ENCODE measurements around the gene CLIC3. TPM values are rescaled to one million over a fixed set of nuclear protein-coding genes. Genes with fewer than 3 reads are reported as not detected.

CLIC3 gene
- total and polyA plus RNA-seq, 2 donors from 2014 or later, result 2.1 to 4.0 TPM

GRCh38 chr9:136980669-136981478 lies 15.5 kb downstream of the CLIC3 start:
- FAIRE-seq (no peak), DNase-seq (no peak)
- Histone ChIP-seq H3K27me3 (ENCODE audit: control insufficient read depth, insufficient read depth, low read length) (peaks cover 5% of the 10 kb centered on the region), H3K27ac (ENCODE audit: low read depth in 2 of 2, low read length in 2 of 2) (peak overlapping the region in 1 of 2 donors; percentile 78), H3K9me3 (ENCODE audit: control insufficient read depth in 2 of 3, insufficient read depth in 1 of 3, low read length in 3 of 3) (no peaks in the 10 kb centered on the region), H3K36me3 (ENCODE audit: control insufficient read depth in 2 of 3, insufficient read depth in 3 of 3, low read length in 3 of 3) (peaks cover 0 to 3% (median 0%) of the 10 kb centered on the region in 3 donors), H3K9ac (ENCODE audit: low read length in 3 of 3) (no peak overlapping the region), H3K4me3 (ENCODE audit: low read length in 3 of 3) (no peak overlapping the region), H3K4me1 (ENCODE audit: control insufficient read depth in 2 of 3, insufficient read depth in 2 of 3, low read depth in 1 of 3, low read length in 3 of 3) (peaks cover 0 to 6% (median 0%) of the 10 kb centered on the region in 3 donors)
- TF ChIP-seq CTCF (IDR thresholded peaks at IDR 0.05; ENCODE audit: borderline replicate concordance, extremely low read depth, insufficient read depth), result no peak
- intact Hi-C loops (cut with DNase I), result no loop called here

DNA sequence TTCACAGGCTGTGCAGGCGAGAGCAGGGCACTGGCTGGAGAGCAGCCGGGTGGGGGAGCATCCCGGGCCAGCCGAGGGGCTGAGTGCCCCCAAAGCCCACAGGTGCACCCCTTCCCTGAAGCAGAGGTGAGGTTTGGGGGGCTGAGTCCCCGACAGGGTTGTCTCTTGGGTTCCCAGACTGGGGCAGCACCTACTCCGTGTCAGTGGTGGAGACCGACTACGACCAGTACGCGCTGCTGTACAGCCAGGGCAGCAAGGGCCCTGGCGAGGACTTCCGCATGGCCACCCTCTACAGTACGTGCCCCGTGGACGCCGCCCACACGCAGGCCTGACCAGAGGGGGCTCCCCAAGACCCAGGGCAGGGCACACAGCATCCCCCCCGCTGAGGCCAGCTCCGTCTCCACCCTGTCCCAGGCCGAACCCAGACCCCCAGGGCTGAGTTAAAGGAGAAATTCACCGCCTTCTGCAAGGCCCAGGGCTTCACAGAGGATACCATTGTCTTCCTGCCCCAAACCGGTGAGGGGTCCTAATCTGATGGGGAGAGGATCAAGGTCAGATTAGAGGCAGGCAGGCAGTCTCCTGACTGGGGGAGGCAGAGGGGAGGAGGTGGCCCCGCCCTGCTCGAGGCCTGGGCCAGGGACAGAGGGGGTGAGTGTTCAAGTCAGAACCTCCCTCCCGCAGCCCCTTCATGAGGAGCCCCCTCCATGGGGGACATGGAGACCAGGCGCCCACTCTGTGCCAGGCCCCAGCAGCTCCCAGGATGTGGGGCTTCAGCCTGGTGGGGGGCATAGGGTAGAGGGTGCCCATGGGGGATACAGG lies 16.4 kb downstream of the CLIC3 start:
- intact Hi-C loops (cut with DNase I), result no loop called here
- H3K4me3 ChIP-seq (ENCODE audit: low read length in 3 of 3), result no peak overlapping the region
- no peak overlapping the region for H3K27ac ChIP-seq (ENCODE audit: low read depth in 2 of 2, low read length in 2 of 2)
- peaks cover 5% of the 10 kb centered on the region for H3K27me3 ChIP-seq (ENCODE audit: control insufficient read depth, insufficient read depth, low read length)
- H3K36me3 ChIP-seq (ENCODE audit: control insufficient read depth in 2 of 3, insufficient read depth in 3 of 3, low read length in 3 of 3), result peaks cover 0 to 3% (median 0%) of the 10 kb centered on the region in 3 donors
- peaks cover 0 to 13% (median 0%) of the 10 kb centered on the region in 3 donors for H3K4me1 ChIP-seq (ENCODE audit: control insufficient read depth in 2 of 3, insufficient read depth in 2 of 3, low read depth in 1 of 3, low read length in 3 of 3)
- FAIRE-seq (no peak), DNase-seq (no peak)
- H3K9me3 ChIP-seq (ENCODE audit: control insufficient read depth in 2 of 3, insufficient read depth in 1 of 3, low read length in 3 of 3), result no peaks in the 10 kb centered on the region
- TF ChIP-seq CTCF (IDR thresholded peaks at IDR 0.05; ENCODE audit: borderline replicate concordance, extremely low read depth, insufficient read depth), result no peak
- H3K9ac ChIP-seq (ENCODE audit: low read length in 3 of 3), result no peak overlapping the region

DNA sequence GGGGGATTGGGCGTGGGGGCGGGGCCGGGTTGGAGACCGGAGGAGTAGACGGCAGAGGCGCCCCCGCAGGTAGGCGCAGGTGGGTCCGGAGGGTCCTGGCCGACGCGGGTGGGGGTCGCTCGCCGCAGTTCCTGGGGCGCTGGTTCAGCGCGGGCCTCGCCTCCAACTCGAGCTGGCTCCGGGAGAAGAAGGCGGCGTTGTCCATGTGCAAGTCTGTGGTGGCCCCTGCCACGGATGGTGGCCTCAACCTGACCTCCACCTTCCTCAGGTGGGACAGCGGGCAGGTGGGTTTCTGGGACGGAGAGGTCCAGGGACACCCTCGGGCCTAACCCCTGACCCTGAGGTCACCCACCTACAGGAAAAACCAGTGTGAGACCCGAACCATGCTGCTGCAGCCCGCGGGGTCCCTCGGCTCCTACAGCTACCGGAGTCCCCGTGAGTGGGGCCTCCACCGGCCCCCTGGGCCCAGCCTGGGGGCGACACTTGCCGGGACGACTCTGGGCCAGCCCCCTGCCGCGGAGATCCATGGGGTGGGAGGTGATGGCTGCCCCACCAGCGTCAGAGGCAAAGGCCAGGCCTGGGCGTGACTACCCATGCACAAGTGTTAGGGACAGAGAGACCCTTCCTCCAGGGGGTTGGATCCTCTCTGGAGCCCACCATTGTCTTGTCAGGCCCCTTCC lies 17.4 kb downstream of the CLIC3 start:
- intact Hi-C loops (cut with DNase I), result no loop called here
- H3K9me3 ChIP-seq (ENCODE audit: control insufficient read depth in 2 of 3, insufficient read depth in 1 of 3, low read length in 3 of 3), result no peaks in the 10 kb centered on the region
- FAIRE-seq, result no peak
- peak in 2 of 5 donors; percentile 83 to 85 for DNase-seq
- H3K27me3 ChIP-seq (ENCODE audit: control insufficient read depth, insufficient read depth, low read length), result peaks cover 4% of the 10 kb centered on the region
- H3K4me1 ChIP-seq (ENCODE audit: control insufficient read depth in 2 of 3, insufficient read depth in 2 of 3, low read depth in 1 of 3, low read length in 3 of 3), result peaks cover 0 to 14% (median 0%) of the 10 kb centered on the region in 3 donors
- H3K4me3 ChIP-seq (ENCODE audit: low read length in 3 of 3), result no peak overlapping the region
- no peak overlapping the region for H3K9ac ChIP-seq (ENCODE audit: low read length in 3 of 3)
- TF ChIP-seq CTCF (IDR thresholded peaks at IDR 0.05; ENCODE audit: borderline replicate concordance, extremely low read depth, insufficient read depth), result no peak
- no peak overlapping the region for H3K27ac ChIP-seq (ENCODE audit: low read depth in 2 of 2, low read length in 2 of 2)
- peaks cover 0 to 3% (median 0%) of the 10 kb centered on the region in 3 donors for H3K36me3 ChIP-seq (ENCODE audit: control insufficient read depth in 2 of 3, insufficient read depth in 3 of 3, low read length in 3 of 3)

All from kidney (tissue), 14 donors.